ENCODE data around the gene TIGD4. TPM values are rescaled to one million over a fixed set of nuclear protein-coding genes. Genes with fewer than 3 reads are reported as not detected.

Gene TIGD4
- total RNA-seq, 1 experiment from 2014 or later = 2.0 TPM

- no peak overlapping the region for H3K27ac Mint-ChIP-seq
- Histone ChIP-seq H3K4me1 (ENCODE audit: insufficient read depth, low read length) (no peaks in the 10 kb centered on the region), H3K27me3 (ENCODE audit: insufficient read depth, low read length) (no peaks in the 10 kb centered on the region), H2BK120ac (ENCODE audit: low read depth, low read length, poor library complexity, severe bottlenecking) (no peak overlapping the region), H4K8ac (replicated peaks; ENCODE audit: insufficient read length, low read depth, low read length) (no peak overlapping the region), H3K56ac (ENCODE audit: insufficient read length, low read depth, low read length) (no peak overlapping the region), H2BK12ac (ENCODE audit: insufficient read length, low read depth, low read length) (no peak overlapping the region), H3K79me1 (ENCODE audit: insufficient read depth, low read depth, low read length, poor library complexity, severe bottlenecking) (no peaks in the 10 kb centered on the region), H2AFZ (ENCODE audit: low read length) (no peak overlapping the region), H3K9ac (ENCODE audit: extremely low read depth, insufficient read length, low read length) (no peak overlapping the region), H3K4me2 (ENCODE audit: insufficient read depth, insufficient read length, low read length) (no peak overlapping the region), H3K23me2 (ENCODE audit: insufficient read length, low read depth, low read length, poor library complexity, severe bottlenecking) (no peaks in the 10 kb centered on the region), H2BK20ac (ENCODE audit: low read depth, low read length, poor library complexity, severe bottlenecking) (no peak overlapping the region), H3K4ac (ENCODE audit: low read depth, low read length) (no peak overlapping the region), H4K91ac (ENCODE audit: insufficient read length, low read depth, low read length) (no peak overlapping the region), H3K18ac (ENCODE audit: insufficient read length, low read depth, low read length) (no peak overlapping the region), H4K20me1 (ENCODE audit: control insufficient read depth, insufficient read depth, insufficient read length) (no peaks in the 10 kb centered on the region), H3K14ac (ENCODE audit: insufficient read depth, low read length) (no peak overlapping the region), H3K9me3 (ENCODE audit: control insufficient read depth, low read depth, low read length) (no peaks in the 10 kb centered on the region), H3T11ph (ENCODE audit: low read length) (no peak overlapping the region), H3K23ac (ENCODE audit: insufficient read length, low read depth, low read length) (no peak overlapping the region), H4K5ac (ENCODE audit: insufficient read length, low read depth, low read length) (no peak overlapping the region), H3K79me2 (ENCODE audit: insufficient read depth, low read length) (no peaks in the 10 kb centered on the region), H2AK5ac (ENCODE audit: insufficient read length, low read length) (no peak overlapping the region), H2BK15ac (ENCODE audit: low read depth, low read length) (no peak overlapping the region), H2BK5ac (ENCODE audit: insufficient read length, low read length) (no peak overlapping the region), H3K27ac (ENCODE audit: insufficient read length, low read depth, low read length) (no peak overlapping the region)
- WGBS (ENCODE audit: extremely low coverage, insufficient read length, low lambda C conversion rate) = no CpG with 5 or more reads among the region's 2 CpGs
- no peaks in the 10 kb centered on the region for H3K9me3 Mint-ChIP-seq
- no peak overlapping the region for H3K4me3 Mint-ChIP-seq
- no peak for DNase-seq
- H3K4me1 Mint-ChIP-seq = peaks cover 3 to 4% of the 10 kb centered on the region in 2 experiments; a peak in 3 of 4 replicates
- no peaks in the 10 kb centered on the region for H3K36me3 Mint-ChIP-seq (ENCODE audit: insufficient read depth in 1 of 3, low read depth in 3 of 3)
- TF ChIP-seq, protein P1, sequence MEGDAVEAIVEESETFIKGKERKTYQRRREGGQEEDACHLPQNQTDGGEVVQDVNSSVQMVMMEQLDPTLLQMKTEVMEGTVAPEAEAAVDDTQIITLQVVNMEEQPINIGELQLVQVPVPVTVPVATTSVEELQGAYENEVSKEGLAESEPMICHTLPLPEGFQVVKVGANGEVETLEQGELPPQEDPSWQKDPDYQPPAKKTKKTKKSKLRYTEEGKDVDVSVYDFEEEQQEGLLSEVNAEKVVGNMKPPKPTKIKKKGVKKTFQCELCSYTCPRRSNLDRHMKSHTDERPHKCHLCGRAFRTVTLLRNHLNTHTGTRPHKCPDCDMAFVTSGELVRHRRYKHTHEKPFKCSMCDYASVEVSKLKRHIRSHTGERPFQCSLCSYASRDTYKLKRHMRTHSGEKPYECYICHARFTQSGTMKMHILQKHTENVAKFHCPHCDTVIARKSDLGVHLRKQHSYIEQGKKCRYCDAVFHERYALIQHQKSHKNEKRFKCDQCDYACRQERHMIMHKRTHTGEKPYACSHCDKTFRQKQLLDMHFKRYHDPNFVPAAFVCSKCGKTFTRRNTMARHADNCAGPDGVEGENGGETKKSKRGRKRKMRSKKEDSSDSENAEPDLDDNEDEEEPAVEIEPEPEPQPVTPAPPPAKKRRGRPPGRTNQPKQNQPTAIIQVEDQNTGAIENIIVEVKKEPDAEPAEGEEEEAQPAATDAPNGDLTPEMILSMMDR (conservative IDR thresholded peaks at IDR 0.05) = no peak
- no peaks in the 10 kb centered on the region for H3K27me3 Mint-ChIP-seq (ENCODE audit: low read depth)
Measured at GRCh38 chr4:152773339-152773738, 6.2 kb downstream of the TIGD4 start.

All from H9 (cell line).